GM18517 (cell line): ENCODE measurements around the gene REXO1.

Experiments
- ATAC-seq: cut with Tn5 transposase; IDR thresholded peaks from one replicate; pipeline ENCODE4 v1.9.1; 2021; ENCODE audit warnings: mild to moderate bottlenecking, moderate library complexity; ENCODE audit not compliant: unreplicated experiment

The REXO1 gene

GRCh38 chr19:1849132-1849474, 820 bp upstream of the REXO1 start:
- no peak for ATAC-seq

DNA sequence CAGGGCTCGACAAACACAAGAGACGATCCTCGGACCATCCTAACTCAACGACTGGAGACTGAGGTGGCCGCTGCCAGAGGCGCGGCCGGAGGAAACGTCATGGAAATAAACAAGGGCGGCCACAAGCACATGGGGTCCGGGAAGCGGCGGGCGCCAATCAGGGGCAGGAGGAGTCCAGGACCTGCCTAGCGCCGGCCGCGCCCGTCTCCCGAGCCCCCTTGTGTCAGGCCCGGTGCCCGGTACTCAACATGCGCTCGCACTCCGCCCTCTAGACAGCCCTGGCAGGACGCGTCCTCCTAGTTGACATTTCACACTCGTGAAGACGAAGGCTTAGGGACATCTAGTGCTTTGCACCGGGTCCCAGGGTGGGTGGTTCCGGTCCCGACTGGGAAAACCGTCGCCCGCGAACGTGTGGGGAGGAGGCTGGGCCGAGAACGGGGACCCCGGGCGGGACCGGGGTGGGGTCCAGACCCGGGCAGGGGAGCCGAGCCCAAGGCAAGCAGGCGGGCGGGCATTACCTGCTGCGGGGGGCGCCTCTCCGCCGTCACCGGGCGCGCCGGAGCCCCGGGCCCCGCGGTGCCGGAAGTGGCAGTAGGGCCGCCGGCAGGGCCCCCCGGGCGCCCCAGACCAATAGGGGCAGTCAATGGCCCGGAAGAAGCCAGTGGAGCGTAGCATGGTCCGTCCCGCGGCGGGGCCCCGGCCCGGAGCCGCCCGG, 442 bp downstream of the REXO1 start:
- ATAC-seq, result peak; percentile 19

DNA sequence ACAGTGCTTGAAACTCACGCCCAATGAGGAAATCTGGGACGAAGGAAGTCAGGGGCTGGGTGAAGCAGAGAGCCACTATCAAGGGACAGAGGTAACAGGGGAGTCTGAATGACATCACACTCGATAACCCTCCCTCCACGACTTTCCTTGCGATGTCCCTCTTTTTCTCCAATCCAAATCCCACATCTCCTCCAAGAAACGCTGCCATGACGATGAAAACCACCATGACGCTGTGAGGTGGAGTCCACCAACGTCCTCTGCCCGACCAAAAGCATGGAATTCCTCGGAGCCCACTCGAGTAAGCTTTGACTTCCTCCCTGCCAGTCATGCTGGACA, 967 bp downstream of the REXO1 start:
- no peak for ATAC-seq

- ATAC-seq, result no peak
Observed at GRCh38 chr19:1846517-1847204, 1.6 kb downstream of the REXO1 start.

GRCh38 chr19:1845642-1846041, 2.6 kb downstream of the REXO1 start:
- ATAC-seq, result no peak

DNA sequence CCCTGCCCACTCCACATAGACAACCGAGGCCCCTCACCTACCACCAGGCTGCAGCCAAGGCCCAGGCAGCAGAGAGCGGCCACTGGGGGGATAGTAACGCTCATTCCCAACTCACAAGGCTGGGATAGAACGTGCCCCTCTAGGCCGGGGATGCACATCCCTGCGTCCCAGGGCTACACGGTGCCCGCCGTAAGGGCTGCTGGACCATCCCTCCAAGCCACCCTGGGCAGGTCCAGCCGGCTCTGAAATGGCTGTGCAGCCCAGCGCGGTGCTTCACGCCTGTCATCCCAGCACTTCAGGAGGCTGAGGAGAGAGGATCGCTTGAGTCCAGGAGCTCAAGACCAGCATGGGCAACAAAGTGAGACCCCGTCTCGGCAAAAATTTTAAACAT, 3.2 kb downstream of the REXO1 start:
- no peak for ATAC-seq

DNA sequence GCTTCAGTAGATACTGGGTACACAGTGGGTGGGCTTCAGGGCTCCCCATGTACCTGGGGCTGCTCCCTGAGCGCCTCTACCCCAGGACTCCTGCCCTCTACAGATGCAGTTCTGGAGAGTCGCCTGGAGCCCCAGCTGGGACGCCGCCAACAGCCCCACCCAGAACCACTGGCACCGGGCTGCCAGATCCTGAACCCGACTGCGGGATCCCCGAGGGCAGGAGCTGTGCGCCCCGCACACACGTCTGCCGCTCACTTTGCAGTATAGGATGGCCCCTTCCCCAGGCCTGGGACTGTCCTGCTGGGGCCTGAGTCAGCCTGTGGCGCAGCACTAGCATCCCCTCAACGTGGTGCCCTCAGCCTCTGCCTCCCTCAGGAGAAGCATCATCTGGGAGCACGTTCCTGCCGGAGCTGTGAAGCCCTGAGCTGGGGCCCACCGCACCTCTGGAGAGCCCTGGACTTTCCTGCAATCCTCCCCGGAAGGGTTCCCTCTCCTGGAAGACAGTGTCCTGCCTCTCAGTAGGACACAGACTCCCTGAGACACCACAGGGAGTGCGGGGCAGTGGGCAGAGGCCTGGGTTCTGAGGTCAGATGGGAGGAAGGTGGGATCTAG, 3.7 kb downstream of the REXO1 start:
- ATAC-seq, result no peak

GRCh38 chr19:1843646-1844394, 4.5 kb downstream of the REXO1 start:
- ATAC-seq, result no peak

DNA sequence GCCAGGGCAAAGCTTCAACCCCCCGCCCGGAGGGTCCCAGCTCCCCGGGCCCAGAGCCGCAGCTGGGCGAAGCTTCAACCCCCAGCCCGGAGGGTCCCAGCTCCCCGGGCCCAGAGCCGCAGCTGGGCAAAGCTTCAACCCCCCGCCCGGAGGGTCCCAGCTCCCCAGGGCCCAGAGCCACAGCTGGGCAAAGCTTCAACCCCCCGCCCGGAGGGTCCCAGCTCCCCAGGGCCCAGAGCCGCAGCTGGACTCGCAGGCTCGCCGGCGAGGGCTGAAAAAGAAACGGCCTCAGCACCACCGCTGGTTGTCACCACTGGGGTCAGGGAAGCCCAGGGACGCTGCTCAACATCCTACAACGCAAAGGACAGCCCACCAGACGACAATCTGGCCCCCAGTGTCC, 5.2 kb downstream of the REXO1 start:
- ATAC-seq, result no peak

GRCh38 chr19:1841209-1841924, 6.9 kb downstream of the REXO1 start:
- no peak for ATAC-seq

GRCh38 chr19:1840541-1841115, 7.7 kb downstream of the REXO1 start:
- ATAC-seq, result no peak

GRCh38 chr19:1839658-1840540, 8.4 kb downstream of the REXO1 start:
- no peak for ATAC-seq

GRCh38 chr19:1837625-1838105, 10.6 kb downstream of the REXO1 start:
- no peak for ATAC-seq

- ATAC-seq, result no peak
Observed at GRCh38 chr19:1837222-1837565, 11.1 kb downstream of the REXO1 start.

DNA sequence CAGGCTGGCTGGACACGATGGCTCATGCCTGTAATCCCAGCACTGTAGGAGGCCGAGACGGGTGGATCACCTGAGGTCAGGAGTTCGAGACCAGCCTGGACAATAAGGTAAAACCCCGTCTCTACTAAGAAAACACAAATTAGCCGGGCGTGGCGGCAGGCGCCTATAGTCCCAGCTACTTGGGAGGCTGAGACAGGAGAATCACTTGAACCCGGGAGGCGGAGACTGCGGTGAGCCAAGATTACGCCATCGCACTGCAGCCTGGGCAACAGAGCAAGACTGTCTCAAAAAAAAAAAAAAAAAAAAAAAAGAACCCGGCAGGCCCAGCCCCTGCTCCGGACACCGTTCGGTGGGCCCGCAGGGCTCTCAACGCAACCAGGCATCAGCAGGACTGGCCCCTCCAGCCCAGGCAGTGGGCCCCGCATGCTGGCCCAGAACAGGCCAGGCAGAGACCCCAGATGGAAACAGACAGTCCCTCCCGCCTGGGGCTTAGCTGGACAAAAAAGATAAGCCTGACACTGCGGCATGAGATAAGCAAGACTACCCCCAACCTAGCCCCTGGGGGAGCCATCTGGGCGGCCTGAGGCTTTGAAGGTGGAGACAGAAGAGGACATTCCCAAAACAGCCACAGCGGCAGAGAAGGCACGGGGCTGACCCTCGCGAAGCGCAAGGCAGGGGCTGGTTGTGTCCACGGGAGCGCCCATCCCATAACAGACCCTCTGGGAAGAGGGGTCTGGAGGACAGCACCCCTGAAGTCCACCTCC, 11.6 kb downstream of the REXO1 start:
- ATAC-seq, result no peak

DNA sequence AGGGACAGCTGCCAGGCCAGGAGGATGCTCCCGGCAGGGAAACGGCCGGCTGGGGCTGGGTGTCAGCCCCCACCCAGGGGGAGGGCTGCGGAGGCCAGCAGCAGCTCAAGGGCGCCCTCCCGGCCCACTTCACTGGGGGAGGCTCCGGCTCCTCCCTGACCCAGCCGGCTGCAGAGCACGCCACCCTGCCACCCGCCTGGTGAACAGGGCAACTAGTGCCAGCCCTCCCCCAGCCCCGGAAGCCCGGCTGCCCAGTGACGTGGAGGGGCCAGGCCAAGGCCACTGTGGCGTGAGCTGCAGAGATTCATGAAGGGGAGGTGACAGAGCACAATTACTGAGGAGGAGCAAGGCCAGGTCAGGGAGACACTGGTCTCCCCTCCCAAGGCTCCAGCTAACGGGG, 14.7 kb downstream of the REXO1 start:
- no peak for ATAC-seq

DNA sequence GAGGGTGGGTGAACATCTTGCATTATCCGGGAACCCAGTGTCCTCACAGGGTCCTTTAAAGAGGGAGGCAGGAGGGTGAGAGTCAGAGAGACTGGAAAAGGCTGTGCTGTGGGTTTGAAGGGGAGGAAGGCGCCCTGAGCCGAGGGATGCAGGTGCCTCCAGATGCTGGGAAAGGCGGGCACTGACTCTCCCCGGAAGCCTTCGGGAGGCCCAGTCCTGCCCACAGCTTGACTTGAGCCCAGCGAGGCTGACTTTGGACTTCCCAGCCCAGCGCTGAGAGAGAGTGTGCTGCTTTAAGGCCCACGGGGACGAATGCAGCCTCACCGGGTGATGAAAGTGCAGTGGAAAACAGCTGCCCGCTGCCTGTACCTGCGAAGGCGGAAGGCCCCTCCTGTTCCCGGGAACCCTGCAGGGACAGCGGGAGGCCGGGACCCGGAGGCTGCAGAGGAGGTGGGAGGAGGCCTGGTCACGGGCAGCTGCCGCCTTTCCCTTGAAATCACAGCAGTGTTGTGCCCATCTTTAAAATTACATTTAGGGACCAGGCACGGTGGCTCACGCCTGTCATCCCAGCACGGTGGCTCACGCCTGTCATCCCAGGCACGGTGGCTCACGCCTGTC, 16.1 kb downstream of the REXO1 start:
- no peak for ATAC-seq

DNA sequence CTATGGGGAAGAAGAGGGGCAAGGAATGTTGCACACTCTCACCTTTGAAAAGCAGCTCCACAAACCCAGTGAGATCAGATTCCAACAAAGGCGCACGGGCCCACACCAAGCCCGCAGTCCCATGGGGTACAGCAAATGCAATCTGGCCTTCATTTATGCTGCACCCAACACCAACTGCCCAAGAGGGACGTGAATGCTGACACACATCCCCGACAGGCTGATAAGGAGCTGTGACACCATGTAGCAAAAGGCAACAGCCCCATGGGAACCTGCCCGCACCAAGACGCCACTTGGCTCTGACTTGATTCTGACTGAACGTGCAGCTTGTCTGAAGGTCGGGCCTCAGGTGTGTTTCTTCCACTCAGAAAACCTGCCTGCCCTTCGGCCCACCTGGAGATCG, 17.3 kb downstream of the REXO1 start:
- no peak for ATAC-seq

DNA sequence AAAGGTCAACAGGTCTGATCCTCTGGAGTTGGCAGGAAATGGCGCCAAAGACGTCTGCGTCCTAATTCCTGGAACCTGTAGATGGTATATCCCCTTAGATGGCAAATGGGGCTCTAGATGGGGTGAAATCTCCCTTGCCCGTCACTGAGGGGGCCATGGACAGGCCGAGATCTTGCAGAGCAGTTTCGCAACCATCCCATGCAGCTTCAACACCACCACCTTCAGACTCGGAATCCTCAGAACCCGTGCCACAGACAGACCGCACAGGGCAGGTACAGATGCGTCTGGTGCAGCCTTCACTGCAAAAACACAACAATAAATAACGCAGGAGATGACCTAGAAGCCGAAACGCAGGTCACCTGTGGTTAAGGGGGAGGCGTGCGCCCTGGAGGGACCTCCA, 17.7 kb downstream of the REXO1 start:
- no peak for ATAC-seq
